Measurements from ENCODE around the gene BRSK1.

DNA sequence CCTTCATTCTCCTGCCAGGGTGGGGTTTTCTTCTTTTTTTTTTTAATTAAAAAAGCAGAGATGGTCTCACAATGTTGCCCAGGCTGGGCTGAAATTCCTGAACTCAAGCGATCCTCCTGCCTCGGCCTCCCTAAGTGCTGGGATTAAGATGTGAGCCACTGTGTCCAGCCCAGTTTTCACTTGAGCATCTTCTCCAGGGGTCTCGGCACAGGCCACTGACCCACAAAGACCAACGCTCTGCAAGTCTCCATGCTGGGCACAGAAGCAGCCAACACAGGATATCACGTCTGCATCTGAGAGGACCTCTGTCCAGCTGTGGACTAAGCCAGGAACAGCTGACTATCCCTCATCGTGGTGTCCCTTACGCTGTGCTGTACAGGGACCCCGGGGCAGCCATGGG is 45.8 kb upstream of the BRSK1 start:
- TF ChIP-seq CTCF (conservative IDR thresholded peaks at IDR 0.05; ENCODE audit: low read depth, low read length) (no peak), EZH2phosphoT487 (IDR thresholded peaks at IDR 0.05; ENCODE audit: borderline replicate concordance, low read length) (no peak), EZH2 (IDR thresholded peaks at IDR 0.05; ENCODE audit: low read length, unreplicated experiment) (no peak)

Data from PC-3 (cell line).